D341Med (cell line): ENCODE data around the gene GNB1.
"Not testable (repeated sequence)": the region's sequence is repeated elsewhere in the genome, so short reads cannot be mapped to it uniquely, and the experiment has no call there.

Experiments
- DNase-seq: peaks from one replicate; pipeline ENCODE4 v3.0.0; 2012; ENCODE audit warnings: low spot score

Gene GNB1

GRCh38 chr1:1889847-1890505 lies 911 bp downstream of the GNB1 start:
- peak; percentile 72 for DNase-seq

- DNase-seq, result no peak
These were observed 1.7 kb downstream of the GNB1 start for GRCh38 chr1:1889090-1889750.

DNA sequence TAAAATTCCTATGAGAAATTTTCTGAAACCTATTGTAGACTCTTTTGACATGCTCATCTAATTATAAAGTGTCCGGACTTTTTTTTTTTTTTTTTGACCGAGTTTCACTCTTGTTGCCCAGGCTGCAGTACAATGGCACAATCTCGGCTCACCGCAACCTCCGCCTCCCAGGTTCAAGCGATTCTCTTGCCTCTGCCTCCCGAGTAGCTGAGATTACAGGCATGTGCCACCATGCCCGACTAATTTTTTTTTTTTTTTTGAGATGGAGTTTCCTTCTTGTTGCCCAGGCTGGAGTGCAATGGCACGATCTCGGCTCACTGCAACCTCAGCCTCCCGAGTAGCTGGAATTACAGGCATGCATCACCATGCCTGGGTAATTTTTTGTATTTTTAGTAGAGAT lies 7.0 kb downstream of the GNB1 start:
- not testable (repeated sequence) for DNase-seq

DNA sequence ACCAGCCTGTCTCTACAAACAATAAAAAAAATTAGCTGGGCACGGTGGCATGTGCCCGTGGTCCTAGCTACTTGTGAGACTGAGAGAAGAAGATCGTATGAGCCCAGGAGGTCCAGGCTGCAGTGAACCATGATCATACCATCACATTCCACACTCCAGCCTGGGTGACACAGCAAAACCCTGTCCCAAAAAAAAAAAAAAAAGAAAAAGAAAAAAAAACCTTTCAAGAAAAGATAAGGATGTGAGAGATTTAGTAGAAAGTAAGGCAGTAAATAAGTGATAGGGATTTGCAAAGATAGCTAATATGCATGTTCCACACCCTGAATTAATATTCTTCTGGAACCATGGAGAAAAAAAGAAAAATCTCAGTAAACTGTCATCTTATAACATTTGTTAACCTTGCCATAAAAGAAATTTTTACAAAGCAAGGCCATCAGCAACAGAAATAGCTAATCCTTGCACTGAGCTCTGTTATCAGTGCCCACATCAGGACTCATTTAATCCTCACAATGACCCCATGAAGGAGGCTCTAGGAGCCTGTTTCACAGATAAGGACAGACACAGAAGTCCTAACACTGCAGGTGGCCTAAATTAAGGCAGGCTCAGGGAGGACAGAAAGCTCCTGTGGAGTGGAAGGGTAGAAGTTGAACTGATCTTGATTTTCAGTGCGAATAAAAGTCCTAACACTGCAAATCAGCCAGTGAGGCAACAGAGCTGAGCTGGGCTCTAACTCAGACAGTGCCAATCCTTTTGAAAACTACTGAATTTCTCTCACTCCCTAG lies 7.6 kb downstream of the GNB1 start:
- DNase-seq, result no peak

DNA sequence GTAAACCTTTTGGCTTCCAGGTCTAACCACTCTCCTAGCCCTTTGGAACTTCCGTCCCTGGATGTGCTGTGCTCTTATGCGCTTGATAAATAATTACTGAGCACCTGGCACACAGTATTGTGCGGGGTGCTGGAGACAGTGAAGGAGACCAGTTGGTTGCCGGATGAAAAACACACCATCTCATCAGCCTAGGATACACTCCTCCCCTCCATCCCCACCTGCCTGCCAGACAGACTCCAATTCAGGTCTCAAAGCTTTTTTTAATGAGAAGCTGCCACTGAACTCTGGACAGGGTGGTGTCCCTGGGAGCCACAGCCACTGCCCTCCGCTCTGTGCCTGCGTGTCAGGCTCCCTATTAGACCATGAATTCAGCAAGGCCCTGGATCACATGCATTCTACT lies 9.2 kb downstream of the GNB1 start:
- peak; percentile 58 for DNase-seq

GRCh38 chr1:1880617-1881312 lies 10.1 kb downstream of the GNB1 start:
- DNase-seq, result no peak

GRCh38 chr1:1879942-1880341 lies 10.9 kb downstream of the GNB1 start:
- no peak for DNase-seq

DNA sequence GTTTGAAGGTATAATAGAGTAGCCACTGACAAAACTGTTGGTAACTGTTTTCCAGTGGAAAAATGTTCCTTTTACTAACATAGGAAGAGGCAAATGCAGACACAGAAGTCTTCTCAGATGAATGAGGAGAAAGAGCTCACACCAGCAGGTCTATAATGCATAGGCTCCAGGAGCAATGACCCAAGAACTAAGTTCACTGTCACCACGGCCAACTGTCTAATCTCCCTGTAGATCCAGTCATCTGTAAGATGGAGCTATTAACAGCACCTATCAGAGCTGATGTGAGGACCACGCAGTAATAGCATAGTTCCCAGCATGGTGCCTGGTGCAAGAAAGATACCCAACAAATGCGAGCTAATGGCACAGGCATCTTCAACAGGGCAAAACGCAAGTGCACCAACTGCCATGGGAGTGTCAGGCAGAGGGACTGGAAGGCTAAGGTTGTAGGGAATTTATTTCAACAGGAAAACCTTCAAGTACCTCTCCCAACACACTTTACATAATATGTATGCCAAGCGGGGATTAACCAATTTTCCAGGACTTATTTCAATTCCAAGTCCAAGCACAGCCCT lies 12.9 kb downstream of the GNB1 start:
- DNase-seq, result no peak

DNA sequence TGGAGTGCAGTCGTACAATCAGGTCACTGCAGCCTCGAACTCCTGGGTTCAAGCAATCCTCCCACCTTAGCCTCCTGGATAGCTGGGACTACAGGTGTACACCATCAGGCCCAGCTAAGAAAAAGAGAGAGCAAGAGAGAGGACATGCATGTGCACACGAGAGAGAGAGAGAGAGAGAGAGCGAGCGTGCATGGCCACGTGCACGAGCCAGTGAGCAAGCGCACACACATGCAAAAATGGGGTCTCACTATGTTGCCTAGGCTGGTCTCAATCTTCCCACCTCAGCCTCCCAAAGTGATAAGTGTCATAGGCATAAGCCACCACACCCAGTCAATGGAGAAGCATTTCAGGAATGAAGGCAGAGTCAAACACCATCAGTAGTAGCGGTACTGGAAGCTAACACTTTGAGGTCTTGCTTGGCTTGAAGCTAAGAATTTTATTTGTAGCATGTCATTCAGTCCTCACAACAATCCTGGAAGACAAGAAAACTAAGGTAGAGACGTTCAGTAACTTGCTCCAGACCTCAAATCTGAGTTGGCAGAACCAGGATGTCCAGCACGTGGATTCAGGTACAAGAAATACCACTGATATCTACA lies 14.5 kb downstream of the GNB1 start:
- no peak for DNase-seq

- DNase-seq, result no peak
These were observed 15.0 kb downstream of the GNB1 start for GRCh38 chr1:1875932-1876331.

DNA sequence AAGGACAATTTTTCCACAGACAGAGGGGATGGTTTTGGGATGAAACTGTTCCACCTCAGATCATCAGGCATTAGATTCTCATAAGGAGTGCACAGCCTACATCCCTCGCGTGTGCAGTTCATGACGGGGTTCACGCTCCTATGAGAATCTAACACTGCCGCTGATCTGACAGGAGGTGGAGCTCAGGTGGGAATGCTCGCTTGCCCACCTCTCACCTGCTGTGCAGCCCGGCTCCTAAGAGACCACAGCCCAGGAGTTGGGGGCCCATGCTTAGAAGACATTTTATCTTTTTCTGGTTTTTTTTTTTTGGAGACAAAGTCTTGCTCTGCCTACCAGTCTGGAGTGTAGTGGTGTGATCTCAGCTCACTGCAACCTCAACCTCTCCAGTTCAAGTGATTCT lies 16.0 kb downstream of the GNB1 start:
- DNase-seq, result no peak

GRCh38 chr1:1873186-1873585 lies 17.7 kb downstream of the GNB1 start:
- no peak for DNase-seq

DNA sequence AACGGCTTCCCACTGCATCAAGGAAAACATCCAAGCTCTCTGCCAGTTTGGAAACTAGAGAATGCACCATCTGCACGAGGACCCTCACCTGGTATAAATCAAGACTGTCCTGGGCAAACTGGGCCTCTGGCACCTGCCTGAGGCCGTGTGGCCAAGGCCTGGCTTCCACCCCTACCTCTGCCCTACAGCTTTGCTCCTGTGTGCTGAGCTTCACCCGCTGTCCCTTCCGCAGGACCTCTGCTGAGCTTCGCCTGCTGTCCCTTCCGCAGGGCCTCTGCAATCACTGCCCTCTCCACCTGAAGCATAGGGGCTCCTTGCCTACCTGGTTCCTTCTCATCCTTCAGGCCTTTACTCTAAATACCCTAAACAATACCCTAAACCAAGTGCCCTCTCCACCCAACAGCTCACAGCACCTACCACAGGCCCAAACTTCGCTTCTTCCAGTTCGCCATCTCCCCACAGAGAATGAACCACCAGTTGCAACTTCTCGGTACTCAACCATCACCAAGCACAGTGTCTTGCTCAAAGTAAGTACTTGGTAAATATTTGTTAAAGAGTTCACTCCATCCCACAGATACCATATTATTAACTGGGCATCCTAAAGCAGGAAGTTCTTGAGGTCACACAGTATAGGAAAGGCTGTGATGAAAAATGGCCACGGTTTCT lies 18.4 kb downstream of the GNB1 start:
- no peak for DNase-seq

DNA sequence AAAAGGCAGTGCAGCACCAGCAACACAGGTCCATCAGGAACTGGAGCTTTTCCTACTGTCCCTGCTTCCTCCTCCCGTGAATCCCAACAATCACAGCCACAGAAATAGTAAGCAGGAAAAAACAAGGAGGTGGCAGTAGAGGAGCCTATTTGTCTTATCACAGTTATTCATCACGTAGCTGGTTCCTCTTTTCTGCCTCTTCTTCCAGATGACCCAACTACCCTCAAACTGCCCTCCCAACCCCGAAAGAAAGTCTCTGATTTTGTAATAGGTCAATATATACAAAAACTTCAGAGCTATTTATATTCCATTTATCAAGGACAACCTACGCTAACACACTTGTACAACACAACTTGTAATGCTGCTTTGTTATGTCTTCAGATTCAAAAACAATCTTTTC lies 21.4 kb downstream of the GNB1 start:
- no peak for DNase-seq

DNA sequence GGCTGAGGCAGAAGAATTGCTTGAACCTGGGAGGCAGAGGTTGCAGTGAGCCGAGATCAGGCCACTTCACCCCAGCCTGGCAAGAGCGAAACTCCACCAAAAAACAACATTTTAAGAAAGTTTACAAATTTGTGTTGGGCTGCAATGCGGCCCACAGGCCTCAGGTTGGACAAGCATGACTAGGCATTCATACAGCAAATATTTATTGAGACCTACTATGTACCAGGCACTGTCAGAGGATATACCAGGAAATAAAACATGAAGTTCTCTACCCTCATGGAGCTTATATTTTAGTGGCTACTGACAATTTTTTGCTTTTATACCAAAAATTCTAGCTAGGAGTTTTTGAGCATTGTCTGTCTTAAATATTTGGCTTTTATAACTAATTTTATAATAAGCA lies 23.7 kb downstream of the GNB1 start:
- DNase-seq, result no peak

DNA sequence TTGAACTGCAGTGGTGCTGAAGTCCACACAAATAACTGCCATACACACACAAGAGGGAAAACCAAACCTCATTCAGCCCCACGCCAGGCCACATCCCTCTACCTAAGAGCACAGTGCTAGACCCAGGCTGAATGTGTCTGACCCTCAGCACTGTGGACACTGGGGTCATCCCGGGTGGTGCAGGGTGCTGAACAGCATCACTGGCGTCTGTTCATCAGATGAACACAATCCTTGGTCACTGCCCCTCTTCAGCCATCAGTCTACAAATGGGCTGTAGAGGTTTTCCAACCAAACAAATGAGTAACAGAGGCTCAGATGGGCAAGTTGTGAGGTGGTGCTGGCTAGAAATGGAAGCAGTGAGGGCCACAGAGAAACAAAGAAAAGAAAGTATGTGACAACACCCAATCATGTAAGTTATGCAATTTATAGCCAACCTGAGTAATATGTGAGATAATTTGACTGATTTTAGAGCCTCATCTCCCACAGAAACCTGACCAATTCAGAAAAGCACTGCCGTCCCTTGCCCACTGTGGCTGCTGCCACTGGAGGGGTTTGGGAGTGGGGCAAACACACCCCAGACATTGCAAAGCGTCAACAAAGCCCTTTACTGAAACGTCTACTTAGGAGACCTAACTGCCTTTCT lies 27.9 kb downstream of the GNB1 start:
- DNase-seq, result no peak

DNA sequence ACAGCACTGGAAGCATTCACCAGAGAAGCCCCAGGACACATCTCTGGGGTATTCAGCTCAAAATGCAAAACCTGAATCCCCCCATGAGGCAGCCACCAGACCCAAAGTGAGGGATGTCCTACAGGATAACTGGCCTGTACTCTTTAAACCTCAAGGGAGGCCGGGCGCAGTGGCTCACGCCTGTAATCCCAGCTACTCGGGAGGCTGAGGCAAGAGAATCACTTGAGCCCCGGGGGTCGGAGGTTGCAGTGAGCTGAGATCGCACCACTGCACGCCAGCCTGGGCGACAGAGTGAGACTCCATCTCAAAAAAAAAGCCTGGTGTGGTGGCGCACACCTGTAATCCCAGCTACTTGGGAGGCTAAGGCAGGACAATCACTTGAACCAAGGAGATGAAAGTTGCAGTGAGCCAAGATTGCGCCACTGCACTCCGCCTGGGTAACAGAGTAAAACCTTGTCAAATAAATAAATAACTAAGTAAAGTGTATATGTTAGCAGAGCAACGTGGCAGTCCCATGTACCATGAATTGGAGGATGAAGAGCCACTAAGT lies 29.1 kb downstream of the GNB1 start:
- DNase-seq, result not testable (repeated sequence)

DNA sequence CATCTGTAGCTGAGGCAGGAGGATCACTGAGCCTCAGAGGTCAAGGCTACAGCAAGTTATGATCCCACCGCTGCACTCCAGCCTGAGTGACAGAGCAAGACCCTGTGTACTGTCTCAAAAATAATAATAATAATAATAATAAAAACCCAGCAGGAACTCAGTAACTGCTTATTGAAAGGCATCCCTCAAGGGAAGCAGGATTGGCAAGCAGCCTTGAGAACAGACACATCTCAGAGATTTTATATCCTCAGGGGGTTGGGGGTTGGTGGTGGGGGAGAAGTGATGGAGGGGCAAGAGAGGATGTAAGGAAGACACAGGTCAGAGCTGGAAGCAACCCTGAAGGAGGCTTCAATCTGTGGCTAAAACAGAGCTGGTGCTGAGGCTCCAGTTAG lies 29.6 kb downstream of the GNB1 start:
- no peak for DNase-seq

DNA sequence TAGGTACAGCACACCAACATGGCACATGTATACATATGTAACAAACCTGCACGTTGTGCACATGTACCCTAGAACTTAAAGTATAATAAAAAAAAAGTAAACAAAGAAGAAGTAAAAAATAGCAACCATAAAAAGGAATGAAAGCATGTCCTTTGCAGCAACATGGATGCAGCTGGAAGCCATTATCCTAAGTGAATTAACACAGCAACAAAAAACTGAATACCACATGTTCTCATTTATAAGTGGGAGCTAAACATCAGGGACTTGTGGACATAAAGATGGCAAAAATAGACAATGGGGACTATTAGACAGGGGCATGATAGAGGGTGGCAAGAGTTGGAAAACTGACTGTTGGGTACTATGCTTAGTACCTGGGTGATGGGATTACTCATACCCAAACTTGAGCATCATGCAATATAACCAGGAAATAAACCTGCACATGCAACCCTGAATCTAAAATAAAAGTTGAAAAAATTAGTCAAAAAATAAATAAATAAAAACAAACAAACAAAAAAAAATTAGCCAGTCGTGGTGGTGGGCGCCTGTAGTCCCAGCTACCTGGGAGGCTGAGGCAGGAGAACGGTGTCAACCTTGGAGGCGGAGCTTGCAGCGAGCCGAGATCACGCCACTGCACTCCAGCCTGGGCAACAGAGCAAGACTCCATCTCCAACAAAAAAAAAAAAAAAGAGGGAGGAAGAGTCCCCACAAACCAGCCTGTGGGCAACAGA lies 30.8 kb downstream of the GNB1 start:
- DNase-seq, result not testable (repeated sequence)
